ENCODE data around the gene DGKD. TPM values are rescaled to one million over a fixed set of nuclear protein-coding genes. Genes with fewer than 3 reads are reported as not detected.

The DGKD gene
- polyA plus RNA-seq, 3 donors: 30.3 to 31.1 (median 30.4) TPM

DNA sequence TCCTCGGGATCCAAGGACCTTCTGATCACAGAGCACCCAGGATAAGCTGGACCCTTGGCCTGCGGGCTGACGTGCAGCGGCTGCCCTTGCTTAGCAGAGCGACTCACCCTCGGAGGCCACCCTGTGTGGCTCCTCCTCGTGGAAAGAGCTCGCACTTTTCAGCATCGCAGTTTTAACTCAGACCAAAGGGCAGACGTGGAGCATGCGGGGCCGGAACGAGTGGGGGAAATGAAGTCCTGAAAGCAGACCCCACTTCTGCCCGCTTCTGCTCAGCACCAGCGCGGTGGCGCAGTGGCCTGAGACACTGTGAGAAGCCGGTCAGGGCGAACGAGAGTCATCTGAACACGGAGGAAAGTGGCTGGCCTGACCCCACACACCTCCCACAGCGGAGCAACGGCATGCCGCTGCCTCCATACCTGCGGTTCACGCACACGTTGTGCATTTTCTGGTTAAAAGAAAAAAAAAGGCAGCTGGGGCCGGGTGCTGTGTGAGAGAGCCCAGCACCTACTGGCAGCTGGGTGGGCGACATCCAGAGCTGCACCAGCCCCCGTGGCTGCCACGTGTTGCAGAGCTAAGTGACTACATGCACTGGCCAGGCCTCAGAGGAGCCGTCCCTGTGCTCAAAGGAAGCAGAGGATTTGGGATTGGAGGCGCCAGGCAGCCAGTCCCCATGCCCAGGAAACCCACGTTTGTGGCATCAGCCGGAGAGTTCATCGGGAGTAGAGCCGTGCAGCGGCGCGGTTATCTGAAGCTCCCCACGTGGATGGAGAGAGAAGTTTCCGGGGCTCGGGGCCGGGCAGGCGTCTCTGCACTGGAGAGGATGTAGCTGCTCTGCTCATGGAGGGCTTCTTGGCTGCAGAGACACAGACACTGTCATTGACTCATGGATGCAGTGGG, 122.6 kb downstream of the DGKD start:
- DNase-seq (ENCODE audit: extremely low read depth in 1 of 11, low read depth in 9 of 11, low spot score in 4 of 11): no peak

DNA sequence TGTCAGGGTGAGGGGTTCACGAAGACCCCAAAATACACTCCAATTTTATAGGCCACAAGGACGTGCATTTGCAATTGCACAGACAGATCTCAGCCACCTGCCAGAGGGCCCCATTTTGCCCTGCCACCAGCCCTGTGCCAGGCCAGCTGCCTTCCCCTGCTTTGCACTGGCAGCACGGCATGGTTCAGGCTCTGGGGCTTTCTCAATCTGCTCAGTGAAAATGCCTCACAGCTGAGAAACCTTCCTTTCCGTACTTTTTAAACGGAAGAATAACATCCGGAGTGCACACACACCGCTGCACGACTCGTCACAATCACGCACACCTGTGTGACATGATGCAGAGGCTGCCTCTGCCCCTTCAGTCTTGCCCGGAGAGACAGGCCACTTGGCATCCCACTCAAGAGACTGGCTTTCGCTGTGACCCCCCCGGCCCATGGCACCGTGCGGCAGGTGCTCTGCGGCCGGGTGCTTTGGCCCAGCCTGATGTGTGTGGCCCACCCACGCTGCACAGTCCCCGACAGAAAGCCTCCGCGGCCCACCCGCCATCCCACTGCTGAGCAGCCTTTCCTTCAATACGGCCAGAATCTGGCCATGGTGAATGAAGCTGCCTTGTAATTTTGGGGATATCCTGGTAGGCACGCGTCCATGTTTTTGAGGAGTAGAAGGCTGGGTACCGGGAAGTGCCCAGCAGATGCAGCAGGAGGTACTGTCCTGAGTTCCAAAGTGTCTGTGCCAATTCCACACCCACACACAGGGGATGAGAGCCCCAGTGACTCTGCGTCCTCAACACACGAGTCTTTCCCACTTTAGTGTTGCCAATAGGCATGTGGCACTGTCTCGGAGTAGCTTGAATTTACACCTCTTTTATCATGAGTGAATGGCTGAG, 123.5 kb downstream of the DGKD start:
- DNase-seq (ENCODE audit: extremely low read depth in 1 of 11, low read depth in 9 of 11, low spot score in 4 of 11): no peak

DNA sequence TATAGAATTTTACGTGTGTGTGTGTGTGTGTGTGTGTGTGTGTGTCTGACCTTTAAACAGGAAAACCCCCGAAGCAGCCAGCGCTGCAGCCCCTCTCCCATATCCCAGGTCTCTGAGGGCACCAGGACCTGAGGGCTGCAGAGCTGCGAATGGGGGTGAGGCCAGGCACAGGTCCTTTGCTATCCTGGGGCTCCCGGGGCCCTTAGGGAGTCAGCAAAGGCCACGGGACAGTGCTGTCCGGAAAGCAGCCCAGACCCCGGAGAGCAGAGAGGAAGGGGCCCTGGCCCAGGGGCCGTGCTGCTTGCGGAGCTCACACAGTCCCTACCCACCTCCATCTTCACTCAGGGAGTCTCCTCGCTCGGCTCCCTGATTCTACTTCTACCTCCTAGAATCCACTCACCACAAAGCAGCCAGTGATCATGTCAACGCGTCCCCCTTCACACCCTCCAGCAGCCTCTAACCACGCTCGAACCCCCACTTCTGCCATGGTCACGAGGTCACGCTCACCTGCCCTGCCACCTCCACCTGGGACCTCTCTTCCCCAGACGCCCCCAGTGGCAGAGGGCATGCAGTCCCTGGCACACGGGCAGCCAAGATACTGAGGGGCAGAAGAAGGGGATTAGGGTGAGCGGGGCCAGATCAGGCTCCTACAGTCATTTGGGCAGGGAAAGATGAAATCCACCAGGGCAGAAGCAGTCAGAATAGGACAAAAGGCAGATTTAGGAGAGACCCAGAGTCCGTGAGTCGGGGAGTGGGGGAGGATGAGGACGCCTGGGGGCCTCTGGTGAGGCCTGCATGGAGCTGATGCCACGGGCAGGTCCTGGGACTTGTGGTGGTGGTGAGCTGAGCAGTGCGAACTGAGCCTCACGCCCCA, 125.6 kb downstream of the DGKD start:
- DNase-seq (ENCODE audit: extremely low read depth in 1 of 11, low read depth in 9 of 11, low spot score in 4 of 11): no peak

DNA sequence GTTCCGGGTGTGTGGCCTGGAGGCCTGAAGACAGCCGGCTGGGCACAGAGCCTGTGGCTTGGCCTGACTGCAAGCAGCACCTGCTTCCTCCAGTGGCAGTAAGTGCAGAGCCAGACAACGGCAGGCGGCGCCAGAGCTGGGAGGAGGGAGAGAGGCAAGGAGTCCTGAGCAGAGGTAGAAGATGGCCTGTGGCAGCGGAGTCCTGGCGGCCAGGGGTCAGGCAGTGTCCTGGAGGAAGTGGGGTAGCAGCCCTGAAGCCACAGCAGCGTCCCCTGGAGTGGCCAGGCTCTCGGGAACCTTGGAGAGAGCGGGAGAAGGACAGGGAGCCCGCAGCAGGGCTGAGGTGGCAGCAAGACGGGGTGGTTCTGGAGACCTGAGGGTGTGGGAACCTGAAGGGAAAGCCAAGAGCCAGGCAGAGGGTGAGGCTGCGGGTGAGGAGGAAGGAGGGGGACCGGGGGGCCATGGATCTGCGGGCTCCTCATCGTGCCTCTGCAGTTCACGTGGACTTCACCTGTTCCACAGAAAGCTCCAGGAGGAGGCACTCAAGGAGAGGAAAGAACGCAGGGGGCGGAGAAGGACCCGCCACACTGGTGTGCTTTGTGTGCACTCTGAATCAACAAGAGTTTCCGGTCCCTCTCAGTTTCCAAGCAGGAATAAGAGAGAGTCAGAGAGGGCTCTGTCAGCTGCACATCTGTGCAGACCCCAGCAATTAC, 126.4 kb downstream of the DGKD start:
- DNase-seq (ENCODE audit: extremely low read depth in 1 of 11, low read depth in 9 of 11, low spot score in 4 of 11): no peak

DNA sequence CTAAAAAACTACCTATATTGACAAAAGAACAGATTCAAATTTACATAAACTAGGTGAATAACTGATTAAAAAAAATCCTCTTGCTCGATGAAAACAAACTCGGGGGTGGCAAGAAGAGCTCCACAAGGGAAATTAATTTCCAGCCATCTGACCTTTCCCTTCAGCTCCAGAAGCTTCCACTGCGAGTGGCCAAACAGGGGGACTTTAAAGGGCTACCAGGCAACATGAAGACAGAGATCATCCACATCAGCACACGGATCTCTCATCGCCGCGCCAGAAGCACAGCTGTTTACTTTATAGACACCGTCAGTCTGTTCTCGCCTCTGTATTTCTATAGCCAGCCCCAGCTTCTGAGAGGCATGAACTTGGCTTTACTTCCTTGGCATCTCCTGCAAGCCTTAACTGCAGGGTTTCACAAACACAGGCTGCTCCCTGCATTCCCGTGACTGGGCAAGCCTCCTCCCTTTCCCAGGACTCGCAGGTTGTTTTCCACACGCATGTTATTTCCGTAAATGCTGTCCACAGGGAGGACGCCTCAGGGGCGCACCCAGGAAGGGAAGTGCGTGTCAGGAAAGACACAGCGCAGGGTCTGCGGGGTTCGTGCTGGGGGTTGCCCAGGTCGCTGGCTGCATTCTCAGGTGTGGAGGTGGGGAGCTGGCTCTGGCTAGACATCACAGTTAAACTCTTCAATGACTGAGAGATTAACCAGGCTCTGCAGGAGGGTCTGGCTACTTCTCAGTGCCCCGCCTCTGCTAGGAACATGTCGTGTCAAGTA, 127.3 kb downstream of the DGKD start:
- no peak for DNase-seq (ENCODE audit: extremely low read depth in 1 of 11, low read depth in 9 of 11, low spot score in 4 of 11)

DNA sequence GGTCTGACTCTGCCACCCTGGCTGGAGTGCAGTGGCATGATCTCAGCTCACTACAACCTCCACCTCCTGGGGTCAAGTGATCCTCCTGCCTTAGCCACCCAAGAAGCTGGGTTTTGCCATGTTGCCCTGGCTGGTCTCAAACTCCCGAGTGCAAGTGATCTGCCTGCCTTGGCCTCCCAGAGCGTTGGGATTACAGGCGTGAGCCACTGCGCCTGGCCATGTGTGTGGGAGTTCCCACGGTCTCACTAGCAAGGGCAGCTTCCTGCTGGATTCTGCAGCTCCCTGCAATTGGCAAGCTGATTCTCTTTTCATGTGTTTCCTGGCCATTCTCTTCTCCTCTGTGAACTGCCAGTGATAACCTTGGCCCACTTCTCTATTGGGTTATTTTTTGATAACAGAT, 128.3 kb downstream of the DGKD start:
- DNase-seq (ENCODE audit: extremely low read depth in 1 of 11, low read depth in 9 of 11, low spot score in 4 of 11): no peak

DNA sequence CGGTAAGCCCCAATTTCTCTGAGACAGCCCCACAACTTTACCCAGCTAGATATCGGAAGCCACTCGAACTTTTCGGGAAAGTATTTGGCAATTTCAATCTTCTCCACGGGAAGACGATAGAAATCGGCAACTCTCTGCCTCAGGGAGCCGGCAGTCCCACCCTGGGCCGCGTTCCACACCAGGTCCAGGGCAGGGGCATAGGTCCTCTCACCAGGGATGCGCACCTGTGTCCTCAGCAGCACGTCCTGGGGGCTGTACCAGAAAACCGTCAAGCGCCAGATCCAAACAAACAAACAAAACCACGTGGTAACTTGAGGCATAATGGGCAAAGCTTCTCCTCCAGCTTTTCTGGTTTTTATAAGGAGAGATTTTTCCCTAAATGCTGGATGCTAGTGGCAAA, 131.4 kb downstream of the DGKD start:
- no peak for DNase-seq (ENCODE audit: extremely low read depth in 1 of 11, low read depth in 9 of 11, low spot score in 4 of 11)

DNA sequence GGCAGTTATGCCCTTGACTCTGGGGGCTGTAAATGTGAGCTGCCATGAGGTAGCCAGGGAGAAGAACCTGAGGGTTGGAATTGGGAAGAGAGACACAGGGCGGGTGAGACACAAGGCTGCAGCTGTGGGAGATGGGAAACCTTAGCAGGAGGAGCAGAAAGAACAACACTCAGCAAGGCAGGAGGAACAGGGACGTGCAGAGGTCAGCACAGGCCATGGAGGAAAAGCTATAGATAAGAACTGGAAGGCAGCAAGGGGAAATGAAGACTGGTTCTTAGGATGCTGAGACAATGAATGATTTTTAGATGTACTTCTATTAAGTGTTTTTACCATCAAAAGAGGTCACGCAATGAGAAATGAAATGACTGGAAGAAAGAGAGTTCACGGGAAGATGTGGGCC, 132.1 kb downstream of the DGKD start:
- DNase-seq (ENCODE audit: extremely low read depth in 1 of 11, low read depth in 9 of 11, low spot score in 4 of 11): no peak

DNA sequence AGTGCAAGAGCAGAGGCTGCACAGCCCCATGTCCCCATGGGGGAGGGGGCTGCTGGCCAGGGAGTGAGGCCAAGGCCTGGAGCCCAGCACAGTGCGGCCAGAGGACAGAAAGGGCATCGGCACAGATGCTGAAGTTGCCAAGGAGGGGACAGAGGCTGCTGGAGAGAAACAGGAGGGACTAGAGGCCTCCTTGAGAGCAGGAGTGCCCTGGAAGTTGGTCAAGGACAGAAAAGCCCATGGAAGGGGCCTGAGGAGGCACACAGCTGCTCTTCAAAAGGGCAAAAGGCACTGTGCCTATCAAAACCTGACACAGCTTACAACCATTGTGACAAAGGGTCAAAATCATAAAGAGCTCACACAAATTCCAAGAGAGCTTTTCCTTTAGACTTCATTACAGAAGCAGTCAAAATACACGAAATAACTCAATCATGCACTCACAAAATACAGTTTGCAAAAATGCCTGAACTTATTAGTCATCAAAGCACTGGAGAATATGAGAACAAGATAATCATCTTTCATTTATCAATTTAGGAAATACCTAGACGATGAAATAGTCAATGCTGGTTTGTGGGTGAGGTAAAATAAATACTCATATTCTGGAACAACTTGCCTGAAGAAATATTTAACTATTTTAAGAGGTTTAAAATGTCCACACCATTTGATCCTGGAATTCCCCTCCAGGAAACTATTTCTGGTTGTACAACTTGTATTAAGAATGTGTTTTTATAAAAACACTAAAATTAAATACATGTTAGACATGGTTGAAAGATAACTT, 132.7 kb downstream of the DGKD start:
- DNase-seq (ENCODE audit: extremely low read depth in 1 of 11, low read depth in 9 of 11, low spot score in 4 of 11): no peak

DNA sequence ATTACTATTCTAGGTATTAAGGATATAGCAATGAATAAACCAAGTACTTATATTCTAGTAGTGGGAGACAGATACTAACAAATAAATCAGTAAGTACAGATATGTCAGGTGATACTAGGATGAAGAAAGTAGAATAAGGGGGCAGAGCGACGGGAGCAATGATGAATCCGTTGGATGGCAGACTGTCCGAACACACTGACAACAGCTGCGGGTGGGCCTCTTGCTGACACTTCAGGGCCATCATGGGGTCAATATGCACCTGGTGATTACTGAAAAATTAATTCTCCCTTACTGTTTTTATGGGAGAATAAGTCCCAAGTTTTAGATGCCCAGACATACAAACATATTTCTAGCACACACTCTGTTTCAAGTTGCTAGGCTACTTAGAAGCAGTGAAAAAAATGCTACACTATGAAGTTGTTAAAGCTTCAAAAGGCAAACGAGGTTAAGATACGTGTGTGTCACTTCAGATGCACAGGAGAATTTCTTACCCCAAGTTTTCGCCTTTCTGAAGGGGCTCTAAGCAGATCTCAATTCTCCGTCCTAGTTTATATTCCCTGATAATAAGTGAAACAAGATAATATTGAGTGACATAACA, 133.6 kb downstream of the DGKD start:
- DNase-seq (ENCODE audit: extremely low read depth in 1 of 11, low read depth in 9 of 11, low spot score in 4 of 11): no peak

DNA sequence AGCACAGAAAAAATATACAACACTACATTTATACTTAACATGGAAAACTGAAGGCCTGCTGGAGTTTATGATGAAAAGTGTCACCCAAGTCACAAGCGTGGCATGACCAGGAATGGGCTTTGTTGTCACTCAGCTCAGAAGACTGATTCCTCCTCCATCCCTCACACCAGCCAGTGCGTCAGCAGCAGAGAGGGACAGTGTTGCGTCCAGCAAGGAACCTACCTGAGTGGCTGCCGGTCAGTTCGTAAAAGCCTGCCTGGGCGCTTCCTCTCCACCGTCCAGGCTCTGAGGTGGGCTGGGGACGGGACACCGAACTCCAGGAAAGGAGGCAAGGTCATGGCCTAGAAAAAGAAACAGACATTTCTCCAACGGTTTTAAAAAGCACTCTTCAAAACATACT, 134.8 kb downstream of the DGKD start:
- DNase-seq (ENCODE audit: extremely low read depth in 1 of 11, low read depth in 9 of 11, low spot score in 4 of 11): no peak

DNA sequence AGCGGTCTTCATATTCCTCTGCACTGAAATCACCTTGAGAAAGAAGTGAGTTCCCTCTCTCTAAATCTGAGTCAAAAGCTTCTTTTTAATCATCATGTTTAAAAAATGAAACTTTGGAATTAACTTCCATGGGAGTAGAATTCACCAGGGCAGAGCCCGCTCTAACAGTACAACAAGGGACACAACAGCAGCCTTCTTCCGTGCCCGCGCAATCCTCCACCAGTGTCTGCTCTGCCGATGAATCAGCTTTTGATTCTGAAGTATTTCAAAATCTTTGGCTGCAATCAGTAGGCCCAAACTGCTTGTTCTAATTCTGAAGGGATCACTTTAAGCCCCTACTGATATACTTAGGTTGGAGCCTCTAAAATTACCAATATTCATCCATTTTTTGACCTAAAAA, 135.4 kb downstream of the DGKD start:
- no peak for DNase-seq (ENCODE audit: extremely low read depth in 1 of 11, low read depth in 9 of 11, low spot score in 4 of 11)

DNA sequence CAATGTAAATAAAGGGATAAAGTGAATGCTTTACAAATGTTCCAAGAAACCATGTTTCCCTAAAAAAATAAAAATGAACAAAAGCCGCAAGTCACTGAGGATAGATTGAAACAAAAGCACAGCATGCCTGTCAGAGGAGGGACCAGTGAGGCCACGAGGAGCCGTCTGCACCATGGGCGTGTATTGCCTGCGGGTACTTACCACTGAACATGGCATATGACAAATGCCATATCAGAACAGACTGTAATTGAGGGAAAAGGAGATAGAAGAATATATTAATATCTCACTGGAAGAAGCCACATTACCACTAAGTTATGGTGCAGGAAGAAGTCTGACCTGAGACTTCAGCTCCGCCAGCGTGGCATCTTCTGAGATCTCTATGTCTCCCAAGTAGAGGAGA, 136.5 kb downstream of the DGKD start:
- DNase-seq (ENCODE audit: extremely low read depth in 1 of 11, low read depth in 9 of 11, low spot score in 4 of 11): no peak

DNA sequence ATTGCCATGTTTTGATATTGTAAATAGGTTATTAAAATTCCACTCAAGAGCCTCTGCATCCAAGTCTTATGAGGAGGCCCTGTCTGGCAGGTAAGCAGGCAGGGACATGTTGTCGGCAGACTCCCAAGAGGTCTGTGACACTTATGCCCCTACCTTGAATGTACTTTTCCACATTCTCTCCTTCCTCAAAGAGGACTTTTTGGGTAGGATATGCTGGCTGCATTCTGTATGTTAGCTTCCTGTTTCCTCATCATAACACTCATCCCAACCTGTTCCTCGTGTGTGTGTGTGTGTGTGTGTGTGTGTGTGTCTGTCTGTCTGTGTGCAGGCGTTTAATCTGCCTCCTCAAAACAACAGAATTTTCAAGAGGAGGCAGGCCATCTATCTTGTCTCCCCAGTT, 137.0 kb downstream of the DGKD start:
- DNase-seq (ENCODE audit: extremely low read depth in 1 of 11, low read depth in 9 of 11, low spot score in 4 of 11): no peak

DNA sequence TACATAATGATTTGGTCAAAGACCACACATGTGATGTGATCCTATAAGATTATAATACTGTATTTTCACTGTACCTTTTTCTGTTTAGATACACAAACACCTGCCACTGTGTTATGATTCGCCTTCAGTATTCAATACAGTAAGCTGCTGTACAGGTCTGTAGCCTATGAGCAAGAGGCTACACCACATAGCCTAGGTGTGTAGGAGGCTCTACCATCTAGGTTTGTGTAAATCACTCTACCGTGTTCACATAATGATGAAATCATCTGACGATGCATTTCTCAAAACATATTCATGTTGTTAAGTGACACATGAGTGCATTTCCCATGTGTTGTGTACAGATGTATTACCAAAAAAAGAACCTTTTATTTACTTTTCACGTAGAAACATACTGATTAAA, 137.8 kb downstream of the DGKD start:
- no peak for DNase-seq (ENCODE audit: extremely low read depth in 1 of 11, low read depth in 9 of 11, low spot score in 4 of 11)

DNA sequence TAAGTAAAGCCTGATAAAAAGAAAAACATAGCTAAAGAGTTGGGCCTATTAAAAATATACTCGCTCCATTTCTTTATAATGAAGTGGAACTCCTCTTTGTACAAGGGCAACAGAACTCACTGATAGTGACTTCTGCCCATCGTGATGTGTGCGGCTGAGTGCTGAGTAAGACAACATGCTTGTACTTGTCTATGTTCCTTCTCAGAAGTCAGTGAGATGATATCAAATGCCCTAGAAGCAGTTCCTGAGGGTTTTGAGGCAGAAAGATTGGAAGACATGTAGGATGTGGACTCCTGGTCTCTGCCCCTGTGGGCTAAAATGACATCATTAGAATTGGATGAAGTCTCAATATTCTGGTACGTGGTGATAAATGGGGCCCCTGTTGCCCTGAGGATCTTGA, 138.5 kb downstream of the DGKD start:
- no peak for DNase-seq (ENCODE audit: extremely low read depth in 1 of 11, low read depth in 9 of 11, low spot score in 4 of 11)

Data from renal cortex interstitium (tissue), 11 donors.